Astrocyte of the cerebellum (primary cell): ENCODE measurements around the gene THRB.

Experiments
- DNase-seq: peaks from one replicate; pipeline ENCODE4 v3.0.0-alpha.2; 2011; ENCODE audit warnings: low read depth
- H3K4me3 ChIP-seq: 2 replicates; pipeline ENCODE4 v1.5.1; 2011; ENCODE audit warnings: mild to moderate bottlenecking, low read depth, low read length, moderate library complexity
- in situ Hi-C: cut with HindIII; loops from 2 replicates; pipeline ENCODE4 v1.10.0; 2017; ENCODE audit warnings: low sequenced_read_pairs
- TF ChIP-seq, protein P1 (sequence below): IDR thresholded peaks from 2 replicates; pipeline ENCODE4 v1.5.1; 2012; ENCODE audit warnings: low read length, low read depth, moderate library complexity, mild to moderate bottlenecking; ENCODE audit errors: missing control alignments

THRB gene

DNA sequence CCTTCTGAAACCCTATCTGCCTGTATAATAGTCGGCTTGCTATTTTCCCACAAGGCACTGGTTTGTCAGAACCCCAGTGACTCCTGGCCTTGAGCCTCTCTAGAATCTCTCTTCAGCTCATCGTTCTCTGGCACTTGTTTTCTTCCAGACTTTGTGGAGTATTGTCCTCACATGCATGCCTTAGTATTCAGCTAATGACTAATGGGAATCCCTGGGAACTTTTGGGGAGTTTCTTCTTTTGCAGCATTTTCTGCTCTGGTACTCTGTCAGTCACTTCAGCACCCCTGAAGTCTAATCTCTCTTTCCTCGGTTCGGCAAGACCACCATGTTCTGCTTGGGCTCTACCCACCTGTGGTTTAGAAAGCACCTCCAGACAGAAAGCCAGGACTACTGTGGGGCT, 35.8 kb upstream of the THRB start:
- in situ Hi-C loops: no loop called here
- H3K4me3 ChIP-seq: no peak overlapping the region
- no peak for DNase-seq
- TF ChIP-seq, protein P1, sequence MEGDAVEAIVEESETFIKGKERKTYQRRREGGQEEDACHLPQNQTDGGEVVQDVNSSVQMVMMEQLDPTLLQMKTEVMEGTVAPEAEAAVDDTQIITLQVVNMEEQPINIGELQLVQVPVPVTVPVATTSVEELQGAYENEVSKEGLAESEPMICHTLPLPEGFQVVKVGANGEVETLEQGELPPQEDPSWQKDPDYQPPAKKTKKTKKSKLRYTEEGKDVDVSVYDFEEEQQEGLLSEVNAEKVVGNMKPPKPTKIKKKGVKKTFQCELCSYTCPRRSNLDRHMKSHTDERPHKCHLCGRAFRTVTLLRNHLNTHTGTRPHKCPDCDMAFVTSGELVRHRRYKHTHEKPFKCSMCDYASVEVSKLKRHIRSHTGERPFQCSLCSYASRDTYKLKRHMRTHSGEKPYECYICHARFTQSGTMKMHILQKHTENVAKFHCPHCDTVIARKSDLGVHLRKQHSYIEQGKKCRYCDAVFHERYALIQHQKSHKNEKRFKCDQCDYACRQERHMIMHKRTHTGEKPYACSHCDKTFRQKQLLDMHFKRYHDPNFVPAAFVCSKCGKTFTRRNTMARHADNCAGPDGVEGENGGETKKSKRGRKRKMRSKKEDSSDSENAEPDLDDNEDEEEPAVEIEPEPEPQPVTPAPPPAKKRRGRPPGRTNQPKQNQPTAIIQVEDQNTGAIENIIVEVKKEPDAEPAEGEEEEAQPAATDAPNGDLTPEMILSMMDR: no peak

DNA sequence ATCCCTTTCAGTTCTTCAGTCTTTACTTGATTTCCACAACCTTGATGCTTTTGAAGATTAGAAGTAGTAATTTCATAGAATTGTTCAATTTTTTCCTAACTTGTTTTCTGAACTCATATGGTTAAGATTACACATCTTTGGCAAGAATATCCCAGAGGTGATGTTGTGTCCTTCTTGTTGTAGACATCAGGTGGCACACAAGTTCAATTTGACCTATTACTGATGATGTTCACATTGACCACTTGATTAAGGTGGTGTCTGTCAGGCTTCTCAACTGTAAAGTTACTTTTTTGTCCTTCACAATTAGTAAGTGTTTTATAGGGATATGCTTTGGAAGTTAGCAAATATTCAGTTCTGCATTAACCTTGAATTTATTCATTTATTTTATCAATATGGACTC, 34.6 kb upstream of the THRB start:
- in situ Hi-C loops: no loop called here
- DNase-seq: no peak
- H3K4me3 ChIP-seq: no peak overlapping the region
- TF ChIP-seq, protein P1: no peak

DNA sequence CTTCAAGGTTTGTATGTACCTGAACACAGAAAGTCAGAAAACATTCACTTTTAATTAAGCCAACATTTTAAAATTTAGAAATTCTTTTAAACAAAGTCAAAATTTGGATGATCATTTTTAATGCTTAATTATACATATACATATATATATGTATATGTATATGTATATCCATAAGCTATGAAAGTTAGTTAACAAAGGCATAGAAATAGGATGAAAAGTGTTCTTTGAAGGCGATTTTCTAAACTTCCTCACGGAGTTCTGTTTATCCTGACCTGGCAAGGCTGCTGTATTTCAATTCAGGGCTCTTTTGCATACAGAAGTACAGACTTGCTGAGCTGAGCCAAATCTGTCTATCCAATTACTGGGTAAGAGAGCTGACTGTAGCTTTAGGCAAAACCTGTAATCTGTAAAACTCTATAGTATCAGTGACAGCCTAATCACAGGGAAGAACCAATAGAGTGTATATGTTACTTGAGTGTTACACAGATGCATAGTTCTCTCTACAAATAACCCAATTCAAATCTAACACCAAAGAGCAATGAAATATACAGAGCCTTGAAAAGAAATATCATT, 32.1 kb upstream of the THRB start:
- in situ Hi-C loops: no loop called here

DNA sequence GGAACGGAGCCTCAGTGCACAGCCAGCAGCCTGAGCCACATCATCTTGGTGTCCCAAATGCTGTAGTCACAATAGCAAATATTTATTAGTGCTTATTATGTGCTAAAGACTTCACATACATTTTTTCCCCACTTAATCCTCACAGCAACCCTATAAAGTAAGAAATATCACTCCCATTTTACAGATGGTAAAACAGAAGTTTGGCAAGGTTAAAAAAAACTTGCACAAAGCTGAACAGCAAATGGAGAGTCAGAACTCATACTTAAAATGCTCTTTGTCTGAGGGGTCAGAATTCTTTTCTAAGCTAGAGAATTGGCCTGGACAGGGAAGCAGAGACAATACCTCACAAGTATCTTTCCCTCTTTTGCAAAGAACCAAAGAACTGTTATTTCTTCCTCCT, 30.9 kb upstream of the THRB start:
- H3K4me3 ChIP-seq: no peak overlapping the region
- in situ Hi-C loops: no loop called here
- no peak for DNase-seq
- TF ChIP-seq, protein P1: no peak

More for the DNA sequence above, 32.1 kb upstream of the THRB start:
- no peak for DNase-seq
- TF ChIP-seq, protein P1: no peak
- no peak overlapping the region for H3K4me3 ChIP-seq

DNA sequence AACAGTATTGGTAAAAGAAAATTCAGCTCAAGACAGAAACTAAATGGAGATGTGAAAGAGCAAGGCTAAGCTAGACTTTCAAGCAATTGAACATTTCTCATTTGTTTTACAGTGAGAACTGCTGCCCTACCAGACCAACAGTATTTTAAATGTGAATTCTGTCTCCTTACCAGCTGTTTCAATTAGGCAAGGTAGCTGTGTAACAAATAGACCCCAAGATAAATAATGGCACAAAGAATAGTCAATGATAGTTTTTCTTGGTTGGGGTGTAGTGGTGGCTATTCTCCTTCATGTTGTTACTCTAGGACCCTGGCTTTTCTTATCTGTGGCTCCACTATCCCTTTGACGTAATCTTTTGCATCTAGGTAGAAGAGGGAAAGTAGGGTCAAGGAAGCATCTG, 30.4 kb upstream of the THRB start:
- no peak overlapping the region for H3K4me3 ChIP-seq
- TF ChIP-seq, protein P1: no peak
- in situ Hi-C loops: no loop called here
- no peak for DNase-seq

DNA sequence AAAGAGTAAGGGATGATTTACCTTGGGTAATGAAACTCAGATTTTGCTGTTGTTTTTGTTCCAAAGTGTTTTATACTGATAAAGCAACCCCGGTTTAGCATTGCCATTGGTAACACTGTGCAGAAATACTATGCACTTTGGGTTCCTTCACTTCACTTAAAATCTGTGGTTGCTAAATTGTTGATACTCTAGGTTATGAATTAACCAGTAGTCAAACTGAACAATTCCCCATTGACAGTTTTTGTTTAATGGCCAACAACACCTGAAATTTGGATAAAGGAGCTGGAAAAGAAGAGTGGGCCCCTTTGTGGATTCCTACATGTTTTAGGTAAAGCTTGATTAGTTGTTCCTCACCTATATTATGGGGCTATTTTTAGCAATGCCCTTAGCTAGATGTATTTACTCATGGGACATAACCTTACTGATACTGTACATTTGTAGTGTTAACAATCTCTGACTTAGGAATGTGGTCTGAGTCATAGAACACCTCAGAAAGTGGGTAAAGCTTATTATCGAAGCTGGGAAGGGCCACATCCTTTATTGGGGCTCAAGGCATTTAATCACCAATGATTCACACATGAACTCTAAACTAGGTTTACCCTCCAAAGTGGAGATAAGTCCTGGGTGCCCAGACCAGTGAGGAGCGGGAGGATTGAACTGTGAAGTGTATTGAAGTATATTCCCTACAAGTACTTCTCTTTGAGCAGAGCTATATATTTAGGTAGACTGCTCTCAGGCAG, 29.5 kb upstream of the THRB start:
- H3K4me3 ChIP-seq: no peak overlapping the region
- in situ Hi-C loops: no loop called here
- no peak for DNase-seq
- TF ChIP-seq, protein P1: no peak
